HTERT RPE-1 (cell line): ENCODE results near the gene FMNL2.

ENCODE experiments used
- in situ Hi-C: fragments of 300-500 bp; cut with MboI; formaldehyde crosslinking; loops from 4 replicates; pipeline ENCODE4 v1.14.3; 2020; ENCODE audit warnings: low sequenced_read_pairs

The FMNL2 gene

GRCh38 chr2:152337511-152337903 is 2.5 kb downstream of the FMNL2 start:
- in situ Hi-C loops = no loop called here

GRCh38 chr2:152339556-152340286 is 4.7 kb downstream of the FMNL2 start:
- in situ Hi-C loops = no loop called here

- in situ Hi-C loops = no loop called here
Observed at GRCh38 chr2:152342259-152343046, 7.5 kb downstream of the FMNL2 start.

- in situ Hi-C loops = no loop called here
Observed at GRCh38 chr2:152343426-152343825, 8.5 kb downstream of the FMNL2 start.

GRCh38 chr2:152344579-152345195 is 9.7 kb downstream of the FMNL2 start:
- in situ Hi-C loops = no loop called here

- in situ Hi-C loops = no loop called here
Observed at GRCh38 chr2:152347076-152347475, 12.1 kb downstream of the FMNL2 start.

- in situ Hi-C loops = no loop called here
Observed at GRCh38 chr2:152348388-152348787, 13.4 kb downstream of the FMNL2 start.

GRCh38 chr2:152349416-152349815 is 14.4 kb downstream of the FMNL2 start:
- in situ Hi-C loops = no loop called here

GRCh38 chr2:152350155-152350679 is 15.2 kb downstream of the FMNL2 start:
- in situ Hi-C loops = no loop called here

- in situ Hi-C loops = no loop called here
Observed at GRCh38 chr2:152352616-152353015, 17.6 kb downstream of the FMNL2 start.

GRCh38 chr2:152353364-152353763 is 18.4 kb downstream of the FMNL2 start:
- in situ Hi-C loops = no loop called here

- in situ Hi-C loops = no loop called here
Observed at GRCh38 chr2:152354069-152354755, 19.2 kb downstream of the FMNL2 start.

GRCh38 chr2:152354909-152355308 is 19.9 kb downstream of the FMNL2 start:
- in situ Hi-C loops = no loop called here

- in situ Hi-C loops = no loop called here
Observed at GRCh38 chr2:152355409-152355831, 20.4 kb downstream of the FMNL2 start.

GRCh38 chr2:152359573-152360363 is 24.8 kb downstream of the FMNL2 start:
- in situ Hi-C loops = no loop called here

- in situ Hi-C loops = no loop called here
Observed at GRCh38 chr2:152363936-152364335, 29.0 kb downstream of the FMNL2 start.

- in situ Hi-C loops = no loop called here
Observed at GRCh38 chr2:152367547-152368390, 32.8 kb downstream of the FMNL2 start.

- in situ Hi-C loops = no loop called here
Observed at GRCh38 chr2:152369176-152369860, 34.3 kb downstream of the FMNL2 start.

GRCh38 chr2:152370783-152371182 is 35.8 kb downstream of the FMNL2 start:
- in situ Hi-C loops = no loop called here
